SK-MEL-5 (cell line): ENCODE measurements around the gene SND1. TPM values are rescaled to one million over a fixed set of nuclear protein-coding genes. Genes with fewer than 3 reads are reported as not detected.

ENCODE experiments used
- DNase-seq: peaks from one replicate; pipeline ENCODE4 v3.0.0-alpha.2; 2016; ENCODE audit warnings: low read depth, low spot score
- in situ Hi-C: cut with HindIII; loops from 2 replicates; pipeline ENCODE4 v1.10.0; 2016; ENCODE audit warnings: low sequenced_read_pairs, high pct_unique_total_duplicates, low pct_unique_long_range_greater_than_20kb
- total RNA-seq: library from RNA; depleted of rRNA; stranded (reverse); fragments of >200 nt; shearing (Covaris generic); gene quantifications from 2 replicates; pipeline ENCODE4 v1.2.3, GENCODE V29; 2014

The SND1 gene
- total RNA-seq, 1 experiment from 2014 or later, result 263 TPM

- in situ Hi-C loops, result no loop called here
- peak; percentile 57 for DNase-seq
These were observed 393.8 kb downstream of the SND1 start for GRCh38 chr7:128045766-128046165.

- no peak for DNase-seq
- in situ Hi-C loops, result no loop called here
These were observed 400.4 kb downstream of the SND1 start for GRCh38 chr7:128052404-128052803.

DNA sequence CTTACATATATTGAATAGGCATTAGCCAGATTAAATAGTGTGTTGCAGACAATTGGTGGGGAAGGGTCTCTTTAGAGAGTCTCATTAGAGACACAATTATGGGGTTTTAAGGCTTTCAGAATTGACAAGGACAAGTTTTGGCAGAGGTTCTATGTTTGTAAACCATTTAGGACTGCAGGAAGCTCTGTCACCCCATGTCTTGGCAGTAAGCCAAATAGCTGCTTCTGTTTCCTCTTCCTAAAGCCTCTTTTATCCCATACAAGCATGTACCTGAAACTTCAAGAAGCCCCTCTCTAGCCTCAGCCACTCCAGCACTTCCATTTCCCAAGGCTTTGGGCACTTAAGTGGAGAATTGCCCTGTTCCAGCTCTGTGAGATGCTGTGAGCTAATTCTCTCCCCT lies 401.0 kb downstream of the SND1 start:
- DNase-seq, result no peak
- in situ Hi-C loops, result no loop called here

- in situ Hi-C loops, result no loop called here
- DNase-seq, result no peak
These were observed 402.0 kb downstream of the SND1 start for GRCh38 chr7:128053991-128054390.

- no peak for DNase-seq
- in situ Hi-C loops, result no loop called here
These were observed 402.5 kb downstream of the SND1 start for GRCh38 chr7:128054511-128054910.

DNA sequence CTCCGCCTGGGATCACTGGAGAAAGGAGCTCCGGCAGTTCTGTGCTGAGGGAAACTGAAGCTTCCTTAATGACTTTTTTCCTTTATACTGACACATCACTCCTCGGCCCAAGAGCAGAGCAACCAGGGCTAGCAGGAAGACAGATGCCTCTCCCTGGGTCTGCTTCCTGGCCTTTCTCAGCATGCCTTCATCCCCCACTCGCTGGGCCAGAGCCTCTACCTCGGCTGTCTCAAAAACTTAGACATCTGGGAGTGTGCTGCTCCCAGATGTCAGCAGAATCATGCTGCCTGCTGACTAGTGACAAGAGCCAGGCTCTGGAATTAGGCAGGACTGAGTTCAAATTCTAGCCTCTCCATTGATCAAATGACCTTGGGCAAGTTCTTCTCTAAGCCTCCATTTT lies 403.6 kb downstream of the SND1 start:
- DNase-seq, result no peak
- in situ Hi-C loops, result no loop called here

DNA sequence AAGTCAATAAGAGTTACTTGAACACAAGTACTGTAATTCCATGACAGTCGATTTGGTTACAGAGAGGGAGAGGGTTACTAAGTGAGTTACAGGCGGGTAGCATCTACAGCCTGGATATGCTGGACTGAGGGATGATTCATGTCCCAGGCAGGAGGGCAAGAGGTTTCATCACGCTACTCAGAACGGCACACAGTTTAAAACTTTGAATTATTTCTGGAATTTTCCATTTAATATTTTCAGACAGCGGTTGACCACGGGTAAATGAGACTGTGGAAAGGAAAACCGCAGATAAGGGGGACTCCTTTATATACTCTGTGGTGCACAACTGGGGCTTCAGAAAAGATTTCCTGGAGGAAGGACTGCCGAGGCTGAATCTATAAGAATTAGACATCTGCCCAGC lies 404.9 kb downstream of the SND1 start:
- no peak for DNase-seq
- in situ Hi-C loops, result no loop called here

DNA sequence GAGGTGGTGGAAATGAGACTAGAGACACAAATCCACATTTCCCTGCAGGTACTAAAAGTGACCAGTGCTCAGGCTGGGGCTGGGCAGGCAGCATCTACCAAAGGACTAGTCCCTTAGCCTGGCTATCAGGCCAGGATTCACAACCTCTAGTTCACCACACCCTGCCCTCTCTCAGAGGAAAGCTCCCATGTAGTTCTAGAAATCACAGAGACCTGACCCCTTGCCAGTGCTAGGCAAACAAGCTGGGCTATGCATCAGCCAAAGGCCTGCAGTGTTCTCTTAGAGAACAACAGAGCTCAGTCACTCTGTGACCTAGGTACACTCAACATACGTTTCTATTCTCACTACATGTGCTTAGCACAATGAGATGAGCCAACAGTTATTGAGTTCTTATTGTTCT lies 405.9 kb downstream of the SND1 start:
- in situ Hi-C loops, result no loop called here
- no peak for DNase-seq

GRCh38 chr7:128059143-128059988 lies 407.4 kb downstream of the SND1 start:
- no peak for DNase-seq
- in situ Hi-C loops, result no loop called here

- peak; percentile 59 for DNase-seq
- in situ Hi-C loops, result no loop called here
These were observed 408.0 kb downstream of the SND1 start for GRCh38 chr7:128060018-128060417.

DNA sequence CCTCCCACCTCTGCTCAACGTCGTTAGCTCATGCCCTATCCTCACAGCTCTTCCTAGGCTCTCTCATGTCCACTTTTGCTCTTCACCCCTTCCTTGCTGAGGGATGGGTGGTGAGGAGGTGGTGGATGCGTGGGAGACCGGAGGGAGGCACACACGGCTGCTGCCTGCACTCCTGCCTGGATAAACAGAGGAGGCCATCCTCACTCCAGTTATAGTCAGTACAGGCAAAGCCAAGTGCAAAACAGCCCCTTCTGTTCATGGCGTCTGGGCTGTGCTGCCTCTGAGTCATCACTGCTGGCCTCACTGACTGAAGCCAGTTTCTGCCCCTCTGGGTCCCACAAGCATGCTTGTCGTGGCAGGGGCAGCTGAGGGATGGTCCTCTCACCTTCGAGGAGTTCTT lies 411.1 kb downstream of the SND1 start:
- no peak for DNase-seq
- in situ Hi-C loops, result no loop called here

GRCh38 chr7:128065872-128066271 lies 413.9 kb downstream of the SND1 start:
- no peak for DNase-seq
- in situ Hi-C loops, result no loop called here

- no peak for DNase-seq
- in situ Hi-C loops, result no loop called here
These were observed 414.4 kb downstream of the SND1 start for GRCh38 chr7:128066395-128066794.

GRCh38 chr7:128066858-128067257 lies 414.9 kb downstream of the SND1 start:
- peak; percentile 42 for DNase-seq
- in situ Hi-C loops, result no loop called here

DNA sequence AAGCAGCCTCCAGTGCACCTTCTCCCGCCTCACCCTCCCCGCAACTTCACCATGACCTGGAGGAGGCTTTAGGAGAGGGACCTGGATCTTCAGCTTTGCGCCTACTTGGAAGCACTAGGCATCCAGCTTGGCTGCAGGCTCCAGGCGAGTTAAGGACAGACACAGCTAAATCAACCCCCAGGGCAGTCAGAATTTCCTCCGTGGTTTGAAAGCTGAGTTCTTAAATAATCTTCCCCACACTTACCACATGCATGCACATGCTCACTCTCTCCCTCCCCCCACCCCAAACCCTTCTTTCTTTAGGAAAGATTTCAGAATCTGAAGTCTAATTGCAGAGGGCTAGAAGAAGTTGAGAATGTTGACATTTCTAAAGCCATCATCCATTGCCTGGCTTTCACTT lies 416.0 kb downstream of the SND1 start:
- no peak for DNase-seq
- in situ Hi-C loops, result no loop called here

DNA sequence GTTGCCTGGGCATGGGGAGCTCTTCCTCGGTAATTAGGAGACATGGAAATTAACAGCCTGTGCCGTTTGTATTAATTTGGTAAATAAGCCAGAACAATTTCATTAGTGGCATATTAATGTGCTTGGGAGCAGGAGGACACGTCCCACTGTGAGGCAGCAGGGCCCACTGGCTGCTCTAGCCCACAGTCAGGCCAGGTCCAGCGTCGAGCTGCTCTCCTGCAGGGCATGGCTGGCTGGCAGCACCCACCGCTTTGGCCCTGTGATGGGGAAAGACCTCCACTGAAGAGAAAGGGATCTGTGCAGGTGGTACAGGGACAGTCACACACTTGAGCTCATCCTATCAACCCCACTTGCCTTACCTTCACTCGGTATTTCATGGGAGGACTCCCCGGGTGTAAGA lies 416.8 kb downstream of the SND1 start:
- in situ Hi-C loops, result no loop called here
- DNase-seq, result no peak

GRCh38 chr7:128069373-128070364 lies 417.7 kb downstream of the SND1 start:
- no peak for DNase-seq
- in situ Hi-C loops, result no loop called here

DNA sequence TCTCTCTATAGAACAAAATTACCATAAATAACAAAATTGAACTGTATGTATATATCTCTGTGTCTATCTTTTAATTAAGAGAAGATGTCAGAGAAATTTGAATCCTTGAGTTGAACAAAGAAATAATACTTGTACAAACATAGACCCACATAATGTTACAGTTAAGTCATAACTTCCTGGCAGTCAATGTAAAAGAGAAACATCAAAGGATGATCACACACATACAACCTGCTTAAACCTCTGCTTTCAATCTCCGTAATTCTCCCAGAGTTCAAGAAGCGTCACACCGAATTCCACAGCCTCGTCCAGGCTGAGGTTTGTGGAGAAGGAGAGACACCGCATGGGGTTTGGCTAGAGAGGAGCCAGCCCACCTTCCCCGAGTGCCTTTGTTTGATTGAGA lies 419.4 kb downstream of the SND1 start:
- no peak for DNase-seq
- in situ Hi-C loops, result no loop called here

DNA sequence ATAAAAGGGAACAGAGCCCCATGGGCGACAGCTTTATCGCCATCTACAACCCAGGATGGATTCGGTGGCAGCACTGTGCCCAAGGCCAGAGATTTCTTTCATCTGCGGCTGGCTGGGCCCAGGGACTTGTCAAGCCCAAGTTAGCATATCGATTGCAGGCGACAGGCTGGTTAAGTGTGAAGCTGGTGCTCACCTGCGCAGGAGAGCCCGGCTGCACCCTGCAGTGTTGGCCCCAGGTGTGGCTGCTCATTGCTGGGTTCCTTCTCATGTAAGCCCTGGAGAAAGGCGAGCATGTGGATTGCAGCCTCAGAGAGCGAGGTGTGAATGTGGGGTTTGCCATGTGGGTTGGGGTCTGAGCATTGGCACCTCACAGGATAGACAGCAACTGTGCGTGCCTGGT lies 419.8 kb downstream of the SND1 start:
- in situ Hi-C loops, result no loop called here
- no peak for DNase-seq
